Smooth muscle cell (in vitro differentiated cells): ENCODE data around the gene TNFAIP6. TPM values are rescaled to one million over a fixed set of nuclear protein-coding genes. Genes with fewer than 3 reads are reported as not detected.

ENCODE experiments used
- DNase-seq: peaks from one replicate; lab custom pipeline; 2025; ENCODE audit not compliant: unreplicated experiment; lab: John Stamatoyannopoulos, UW
- H2AFZ ChIP-seq: fragments of 200-600 bp; sonication (generic); 2 replicates; pipeline ENCODE4 v1.6.0; 2016; ENCODE audit warnings: antibody characterized with exemption, low read depth, mild to moderate bottlenecking
- H3F3A ChIP-seq: fragments of 200-600 bp; sonication (generic); 2 replicates; pipeline ENCODE4 v1.6.0; 2017; ENCODE audit warnings: antibody characterized with exemption, low read depth
- H3K27ac ChIP-seq: fragments of 200-600 bp; sonication (generic); 2 replicates; pipeline ENCODE4 v1.5.1; 2016; ENCODE audit warnings: low read depth, mild to moderate bottlenecking
- H3K27me3 ChIP-seq: fragments of 200-600 bp; sonication (generic); 2 replicates; pipeline ENCODE4 v1.6.1; 2016; ENCODE audit warnings: low read depth, mild to moderate bottlenecking
- H3K36me3 ChIP-seq: fragments of 200-600 bp; sonication (generic); 2 replicates; pipeline ENCODE4 v1.5.1; 2016; ENCODE audit warnings: low read depth
- H3K4me1 ChIP-seq: fragments of 200-600 bp; sonication (generic); 2 replicates; pipeline ENCODE4 v1.5.1; 2016; ENCODE audit warnings: low read depth
- H3K4me2 ChIP-seq: fragments of 200-600 bp; sonication (generic); 2 replicates; pipeline ENCODE4 v1.6.0; 2016; ENCODE audit warnings: mild to moderate bottlenecking
- H3K4me3 ChIP-seq: fragments of 200-600 bp; sonication (generic); 2 replicates; pipeline ENCODE4 v1.5.1; 2016; ENCODE audit warnings: mild to moderate bottlenecking
- H3K79me2 ChIP-seq: fragments of 200-600 bp; sonication (generic); 2 replicates; pipeline ENCODE4 v1.6.0; 2016; ENCODE audit warnings: low read depth, mild to moderate bottlenecking
- H3K9ac ChIP-seq: fragments of 200-600 bp; sonication (generic); 2 replicates; pipeline ENCODE4 v1.6.0; 2016; ENCODE audit warnings: low read depth
- H3K9me3 ChIP-seq: fragments of 200-600 bp; sonication (generic); replicated peaks from 2 replicates; pipeline ENCODE4 v1.5.1; 2016; ENCODE audit warnings: low read depth
- H4K20me1 ChIP-seq: fragments of 200-600 bp; sonication (generic); 2 replicates; pipeline ENCODE4 v1.6.0; 2016; ENCODE audit warnings: low read depth
- CTCF ChIP-seq: fragments of 200-600 bp; sonication (generic); IDR thresholded peaks from 2 replicates; pipeline ENCODE4 v1.5.1; 2017; ENCODE audit warnings: borderline replicate concordance, mild to moderate bottlenecking, antibody characterized with exemption; ENCODE audit not compliant: insufficient read depth, poor library complexity, severe bottlenecking
- WGBS: methylation state at CpG from one replicate; pipeline ENCODE4 v1.1.7; 2016; ENCODE audit warnings: low lambda C conversion rate; 5-methylcytosine and 5-hydroxymethylcytosine counted together
- polyA plus RNA-seq: library from polyadenylated mRNA; unstranded; fragments of >200 nt; fragmentation: Nextera tagmentation; extraction: Ambion mirVana; gene quantifications from 2 replicates; pipeline ENCODE4 v1.2.1, GENCODE V29; 2016
- total RNA-seq: library from RNA; depleted of rRNA; stranded (reverse); fragments of >200 nt; gene quantifications from 2 replicates; pipeline ENCODE4 v1.2.3, GENCODE V29; 2014

The TNFAIP6 gene
- total and polyA plus RNA-seq, 2 experiments from 2014 or later, result 38.2 to 38.4 TPM

GRCh38 chr2:151401149-151401548 is 43.8 kb downstream of the TNFAIP6 start:
- no peaks in the 10 kb centered on the region for H3K36me3 ChIP-seq
- no peaks in the 10 kb centered on the region for H3K9me3 ChIP-seq
- no peak overlapping the region for H3K9ac ChIP-seq
- no peak for DNase-seq
- H3K4me3 ChIP-seq, result no peak overlapping the region
- H4K20me1 ChIP-seq, result no peaks in the 10 kb centered on the region
- H3K4me1 ChIP-seq, result no peaks in the 10 kb centered on the region
- no peak overlapping the region for H3K27ac ChIP-seq
- H3K79me2 ChIP-seq, result no peaks in the 10 kb centered on the region
- H3F3A ChIP-seq, result no peaks in the 10 kb centered on the region
- H3K27me3 ChIP-seq, result no peaks in the 10 kb centered on the region
- no peak overlapping the region for H2AFZ ChIP-seq
- no peak for TF ChIP-seq CTCF
- 99% methylated on average over 5 of the region's 5 CpGs for WGBS
- H3K4me2 ChIP-seq, result no peak overlapping the region

DNA sequence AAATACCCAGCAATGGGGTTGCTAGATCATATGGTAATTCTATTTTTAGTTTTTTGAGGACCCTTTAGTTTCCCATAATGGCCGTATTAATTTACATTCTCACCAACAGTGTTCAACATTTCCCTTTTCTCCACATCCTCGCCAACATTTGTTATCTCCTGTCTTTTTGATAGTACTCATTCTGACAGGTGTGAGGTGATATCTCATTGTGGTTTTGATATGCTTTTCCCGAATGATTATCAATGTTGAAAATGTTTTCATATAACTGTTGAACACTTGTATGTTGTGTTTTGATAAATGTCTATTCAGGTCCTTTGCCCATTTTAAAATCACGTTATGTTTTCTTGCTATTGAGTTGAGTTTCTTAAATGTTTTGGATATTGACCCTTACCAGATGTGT is 46.5 kb downstream of the TNFAIP6 start:
- H3K4me3 ChIP-seq, result no peak overlapping the region

DNA sequence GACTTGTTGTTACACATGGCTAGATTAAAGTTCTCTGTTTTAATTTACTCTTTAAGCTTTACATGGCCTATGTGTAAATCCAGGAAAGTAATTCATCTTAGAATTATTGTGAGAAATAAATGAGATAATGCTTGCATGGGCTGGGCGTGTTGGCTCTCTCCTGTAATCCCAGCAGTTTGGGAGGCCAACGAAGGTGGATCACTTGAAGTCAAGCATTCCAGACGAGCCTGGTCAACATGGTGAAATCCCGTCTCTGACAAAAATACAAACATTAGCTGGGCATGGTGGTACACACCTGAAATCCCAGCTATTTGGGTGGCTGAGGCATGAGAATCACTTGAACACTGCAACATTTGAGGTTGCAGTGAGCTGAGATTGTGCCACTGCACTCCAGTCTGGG is 48.0 kb downstream of the TNFAIP6 start:
- WGBS, result 94% methylated on average over 4 of the region's 4 CpGs
- Histone ChIP-seq H3K79me2 (peaks cover 3% of the 10 kb centered on the region), H3K9ac (no peak overlapping the region), H3K4me3 (no peak overlapping the region), H3K4me2 (no peak overlapping the region), H3K9me3 (no peaks in the 10 kb centered on the region), H3K27ac (no peak overlapping the region), H3K27me3 (no peaks in the 10 kb centered on the region), H2AFZ (no peak overlapping the region), H4K20me1 (no peaks in the 10 kb centered on the region), H3K4me1 (no peaks in the 10 kb centered on the region), H3K36me3 (no peaks in the 10 kb centered on the region), H3F3A (no peaks in the 10 kb centered on the region)
- no peak for DNase-seq
- TF ChIP-seq CTCF, result no peak

More for the DNA sequence above, 46.5 kb downstream of the TNFAIP6 start:
- no peak for TF ChIP-seq CTCF
- Histone ChIP-seq H3K9me3 (no peaks in the 10 kb centered on the region), H3K79me2 (no peaks in the 10 kb centered on the region), H3F3A (no peaks in the 10 kb centered on the region), H3K4me1 (no peaks in the 10 kb centered on the region), H2AFZ (no peak overlapping the region), H3K27ac (no peak overlapping the region), H3K9ac (no peak overlapping the region), H3K27me3 (no peaks in the 10 kb centered on the region), H3K36me3 (no peaks in the 10 kb centered on the region), H3K4me2 (no peak overlapping the region), H4K20me1 (no peaks in the 10 kb centered on the region)
- no peak for DNase-seq
- WGBS, result 91% methylated on average over 4 of the region's 4 CpGs

- Histone ChIP-seq H3K27me3 (no peaks in the 10 kb centered on the region), H3K4me3 (no peak overlapping the region), H3K36me3 (no peaks in the 10 kb centered on the region), H3K79me2 (peaks cover 22% of the 10 kb centered on the region), H3F3A (no peaks in the 10 kb centered on the region), H2AFZ (no peak overlapping the region), H3K27ac (no peak overlapping the region), H3K9me3 (no peaks in the 10 kb centered on the region), H4K20me1 (peaks cover 8% of the 10 kb centered on the region), H3K9ac (no peak overlapping the region), H3K4me1 (peaks cover 12% of the 10 kb centered on the region), H3K4me2 (no peak overlapping the region)
- TF ChIP-seq CTCF, result no peak
- DNase-seq, result no peak
These were observed 49.9 kb downstream of the TNFAIP6 start for GRCh38 chr2:151407281-151407680.
